Rectal smooth muscle tissue (tissue), 1 donor: ENCODE data around the gene HDAC11.
"Not testable (repeated sequence)": the region's sequence is repeated elsewhere in the genome, so short reads cannot be mapped to it uniquely, and the experiment has no call there.

ENCODE experiments used
- H3K27ac ChIP-seq: one replicate; pipeline ENCODE4 v1.7.0; 2013; ENCODE audit warnings: low read depth, low read length, inconsistent platforms
- H3K27me3 ChIP-seq: one replicate; pipeline ENCODE4 v1.7.0; 2013; ENCODE audit warnings: low read length; ENCODE audit not compliant: control insufficient read depth, insufficient read depth
- H3K36me3 ChIP-seq: one replicate; pipeline ENCODE4 v1.7.0; 2013; ENCODE audit warnings: low read length; ENCODE audit not compliant: control insufficient read depth, insufficient read depth
- H3K4me1 ChIP-seq: one replicate; pipeline ENCODE4 v1.7.0; 2013; ENCODE audit warnings: low read length; ENCODE audit not compliant: control insufficient read depth, insufficient read depth
- H3K4me3 ChIP-seq: one replicate; pipeline ENCODE4 v1.7.0; 2013; ENCODE audit warnings: low read length
- H3K9ac ChIP-seq: one replicate; pipeline ENCODE4 v1.7.0; 2013; ENCODE audit warnings: low read length

Gene HDAC11

DNA sequence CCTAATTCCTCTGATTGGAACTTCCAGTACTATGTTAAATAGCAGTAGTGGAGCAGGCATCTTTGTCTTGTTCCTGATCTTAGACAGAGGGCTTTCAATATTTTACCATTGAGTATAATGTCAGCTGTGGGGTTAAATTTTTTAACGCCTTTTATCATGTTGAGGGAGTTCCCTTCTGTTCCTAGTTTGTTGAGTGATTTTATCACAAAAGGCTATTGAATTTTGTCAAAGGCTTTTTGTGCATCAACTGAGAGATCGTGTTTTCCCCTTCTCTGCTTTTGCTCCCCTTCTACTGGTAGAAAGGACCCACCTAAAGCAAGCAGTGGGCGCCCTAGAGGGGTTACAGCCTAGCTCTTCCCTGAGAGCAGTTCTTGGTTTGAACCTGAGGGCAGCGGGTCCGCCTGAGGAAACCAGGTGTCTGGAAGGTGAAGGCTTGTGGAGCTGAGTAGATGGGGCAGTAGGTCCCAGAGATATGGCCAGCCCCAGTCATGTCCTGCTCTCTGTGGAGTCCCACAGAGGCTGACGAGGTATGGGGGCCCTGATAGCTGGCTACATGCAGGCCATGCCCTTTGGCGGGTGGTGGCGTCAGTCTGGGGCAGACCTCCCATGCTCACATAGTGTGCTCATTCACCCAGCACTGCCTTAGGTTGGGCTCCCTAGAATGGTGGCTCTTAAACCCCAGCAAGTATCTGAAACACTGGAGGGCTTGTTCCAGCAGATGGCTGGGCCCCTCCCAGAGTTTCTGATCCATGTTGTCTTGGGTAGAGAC lies 11.3 kb downstream of the HDAC11 start:
- no peak overlapping the region for H3K27ac ChIP-seq
- no peak overlapping the region for H3K9ac ChIP-seq
- no peak overlapping the region for H3K4me3 ChIP-seq
- H3K4me1 ChIP-seq, result peaks cover under 1% of the 10 kb centered on the region
- no peaks in the 10 kb centered on the region for H3K27me3 ChIP-seq
- H3K36me3 ChIP-seq, result no peaks in the 10 kb centered on the region

DNA sequence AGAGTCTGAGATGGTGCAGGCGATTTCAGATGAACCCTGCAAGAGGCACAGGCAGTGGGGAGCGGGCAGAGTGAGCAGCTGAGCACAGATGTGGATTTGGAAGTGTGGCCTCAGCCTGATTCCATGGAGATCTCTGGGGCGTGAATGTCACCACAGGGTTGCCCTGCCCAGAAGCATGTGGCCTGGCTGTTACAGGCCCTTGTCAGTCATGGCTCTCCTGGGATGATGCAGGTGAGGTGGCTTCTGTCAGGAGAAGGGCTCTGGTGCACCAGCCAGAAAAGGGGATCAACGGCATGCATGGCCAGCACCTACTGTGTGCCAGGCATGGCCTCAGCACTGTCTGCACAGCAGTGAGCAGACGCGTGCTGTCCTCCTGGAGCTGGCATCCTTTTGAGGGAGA lies 11.9 kb downstream of the HDAC11 start:
- H3K27me3 ChIP-seq, result no peaks in the 10 kb centered on the region
- H3K4me3 ChIP-seq, result no peak overlapping the region
- H3K9ac ChIP-seq, result no peak overlapping the region
- no peaks in the 10 kb centered on the region for H3K36me3 ChIP-seq
- no peak overlapping the region for H3K27ac ChIP-seq
- peaks cover 3% of the 10 kb centered on the region for H3K4me1 ChIP-seq

DNA sequence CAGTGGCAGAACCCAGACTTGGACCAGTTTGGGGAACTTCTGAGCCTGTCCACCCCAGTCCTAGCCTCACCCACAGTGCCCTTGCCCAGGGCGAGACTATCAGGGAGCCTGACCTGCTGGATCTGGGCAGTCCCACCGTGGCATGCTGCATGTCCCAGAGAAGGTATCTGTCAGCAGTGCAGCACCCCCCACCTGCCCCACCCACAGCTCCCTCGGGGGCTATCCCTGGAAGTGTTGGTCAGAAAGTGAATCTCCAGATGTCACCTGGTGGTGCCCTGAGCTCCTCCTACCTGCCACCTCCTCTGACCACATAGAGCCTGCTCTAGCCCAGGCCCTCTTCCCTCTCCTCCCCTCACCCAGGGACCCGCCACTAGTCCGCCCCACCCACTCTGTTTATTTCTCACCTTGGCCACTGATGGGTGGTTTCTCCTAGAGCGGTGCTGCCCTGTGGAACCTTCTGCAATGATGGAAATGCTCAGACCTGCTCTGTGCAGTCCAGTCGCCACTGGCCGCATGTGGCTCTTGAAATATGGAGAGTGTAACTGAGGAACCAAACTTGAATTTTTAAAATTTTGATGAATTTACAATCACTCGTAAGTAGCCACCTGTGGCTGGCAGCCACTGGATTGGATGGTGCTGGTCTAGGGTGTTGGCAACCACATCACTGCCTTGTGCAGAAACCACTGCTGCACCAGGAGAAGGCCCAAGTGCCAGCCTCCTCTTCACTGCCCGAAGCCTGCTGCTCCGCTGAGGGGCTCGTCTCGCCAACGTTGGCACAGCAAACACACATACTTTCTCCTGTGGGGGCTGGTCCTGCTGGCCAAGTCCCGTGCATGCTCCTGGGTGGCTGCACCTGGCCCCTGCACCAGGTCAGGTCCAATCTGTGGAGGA lies 13.1 kb downstream of the HDAC11 start:
- H3K4me3 ChIP-seq, result no peak overlapping the region
- no peak overlapping the region for H3K9ac ChIP-seq
- H3K27me3 ChIP-seq, result no peaks in the 10 kb centered on the region
- H3K36me3 ChIP-seq, result no peaks in the 10 kb centered on the region
- H3K27ac ChIP-seq, result no peak overlapping the region
- H3K4me1 ChIP-seq, result peaks cover 3% of the 10 kb centered on the region

DNA sequence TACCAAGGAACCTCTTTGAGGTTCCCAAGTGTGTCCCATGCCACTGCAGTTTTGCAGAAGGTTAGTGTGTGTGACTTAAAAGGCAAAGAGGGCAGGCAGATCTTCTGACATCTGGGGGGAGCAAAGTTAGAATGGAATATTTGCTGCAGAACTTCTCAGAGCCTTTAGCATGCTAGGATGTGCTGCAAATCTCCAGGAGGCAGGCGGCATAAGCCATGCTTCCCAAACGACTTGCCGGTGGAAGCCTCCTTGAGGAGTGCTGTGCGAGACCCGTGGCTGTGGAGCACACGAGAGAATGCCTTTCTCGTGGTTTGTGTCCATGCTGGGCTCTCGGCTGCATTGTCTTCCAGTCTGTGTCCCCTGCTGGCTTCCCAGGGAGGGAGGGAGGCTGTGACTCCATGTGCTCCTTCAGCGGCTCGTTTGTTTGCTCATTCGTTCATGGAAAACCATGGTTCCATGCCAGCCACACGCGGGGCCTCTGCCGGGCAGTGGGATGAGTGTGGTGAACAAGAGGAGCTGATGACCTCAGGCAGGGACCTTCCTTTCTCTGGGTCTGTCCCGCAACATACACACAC lies 13.8 kb downstream of the HDAC11 start:
- peaks cover 3% of the 10 kb centered on the region for H3K4me1 ChIP-seq
- H3K27ac ChIP-seq, result no peak overlapping the region
- H3K4me3 ChIP-seq, result no peak overlapping the region
- H3K9ac ChIP-seq, result no peak overlapping the region
- H3K27me3 ChIP-seq, result no peaks in the 10 kb centered on the region
- H3K36me3 ChIP-seq, result peaks cover 3% of the 10 kb centered on the region

DNA sequence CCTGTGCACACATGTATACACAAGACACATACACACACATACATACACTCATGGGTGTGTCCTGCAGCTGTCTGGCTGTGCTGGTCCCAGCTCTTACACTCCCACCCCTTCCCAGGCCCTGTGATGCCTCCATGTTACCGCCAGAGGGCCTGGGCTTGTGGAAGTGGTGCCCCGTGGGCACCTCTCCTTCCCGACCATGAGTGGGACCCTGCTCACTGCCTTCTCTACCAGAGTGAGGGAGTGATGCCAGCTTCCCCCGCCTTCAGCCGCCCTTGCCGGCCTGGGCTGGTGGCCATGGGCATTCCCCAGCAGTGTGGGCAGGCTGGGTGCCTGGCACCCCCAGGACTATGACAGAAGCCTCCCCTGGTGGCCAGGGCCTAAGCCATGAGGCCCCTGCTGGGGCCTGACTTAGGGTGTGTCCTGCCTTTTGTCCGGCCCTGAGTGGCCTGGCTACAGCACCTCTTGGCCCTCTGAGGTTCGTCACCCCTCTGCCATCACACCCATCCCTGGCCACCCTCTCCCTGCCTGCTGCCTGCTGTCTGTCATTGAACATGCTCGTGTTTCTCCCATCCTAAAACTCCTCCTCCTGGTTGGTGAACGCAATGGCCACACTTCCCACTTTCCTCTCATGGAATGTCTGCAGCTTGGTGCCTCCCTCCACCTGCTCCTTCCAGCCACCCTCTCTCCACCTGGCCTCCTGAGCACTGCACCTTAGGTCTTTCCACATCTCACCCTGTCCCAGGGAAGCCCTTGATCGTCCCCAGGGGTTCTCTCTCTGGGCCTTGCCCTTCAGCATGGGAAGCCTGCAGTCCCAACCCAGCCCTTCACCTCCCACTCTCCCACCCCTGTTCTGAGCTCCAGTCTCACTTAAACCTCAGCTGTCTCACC lies 14.6 kb downstream of the HDAC11 start:
- Histone ChIP-seq H3K9ac (no peak overlapping the region), H3K4me1 (peaks cover 3% of the 10 kb centered on the region), H3K36me3 (peaks cover 3% of the 10 kb centered on the region), H3K27me3 (no peaks in the 10 kb centered on the region), H3K4me3 (no peak overlapping the region), H3K27ac (no peak overlapping the region)

DNA sequence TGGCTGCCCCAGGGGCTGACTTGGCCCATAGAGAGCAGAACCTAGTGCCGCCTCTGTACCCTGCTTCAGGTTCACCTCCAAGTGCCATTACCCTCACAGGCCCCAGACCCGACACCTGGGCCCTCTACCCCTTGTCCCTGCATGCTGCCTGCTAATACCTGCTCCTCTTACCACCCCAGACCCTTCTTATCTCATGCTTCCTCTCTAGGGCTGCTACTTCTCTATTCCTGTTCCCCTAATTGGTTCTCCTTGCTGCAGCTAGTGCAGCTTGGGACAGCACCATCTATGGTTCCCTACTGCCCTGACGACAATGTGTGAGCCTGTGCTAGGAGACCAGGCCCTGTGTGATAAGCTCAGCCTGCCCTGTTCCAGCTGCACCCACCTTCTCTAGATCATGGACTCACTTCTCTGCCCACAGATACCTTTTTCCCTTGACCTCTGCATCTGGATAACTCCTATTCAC lies 15.3 kb downstream of the HDAC11 start:
- Histone ChIP-seq H3K4me1 (peaks cover 3% of the 10 kb centered on the region), H3K4me3 (no peak overlapping the region), H3K27me3 (no peaks in the 10 kb centered on the region), H3K36me3 (peaks cover 3% of the 10 kb centered on the region), H3K27ac (no peak overlapping the region), H3K9ac (no peak overlapping the region)

DNA sequence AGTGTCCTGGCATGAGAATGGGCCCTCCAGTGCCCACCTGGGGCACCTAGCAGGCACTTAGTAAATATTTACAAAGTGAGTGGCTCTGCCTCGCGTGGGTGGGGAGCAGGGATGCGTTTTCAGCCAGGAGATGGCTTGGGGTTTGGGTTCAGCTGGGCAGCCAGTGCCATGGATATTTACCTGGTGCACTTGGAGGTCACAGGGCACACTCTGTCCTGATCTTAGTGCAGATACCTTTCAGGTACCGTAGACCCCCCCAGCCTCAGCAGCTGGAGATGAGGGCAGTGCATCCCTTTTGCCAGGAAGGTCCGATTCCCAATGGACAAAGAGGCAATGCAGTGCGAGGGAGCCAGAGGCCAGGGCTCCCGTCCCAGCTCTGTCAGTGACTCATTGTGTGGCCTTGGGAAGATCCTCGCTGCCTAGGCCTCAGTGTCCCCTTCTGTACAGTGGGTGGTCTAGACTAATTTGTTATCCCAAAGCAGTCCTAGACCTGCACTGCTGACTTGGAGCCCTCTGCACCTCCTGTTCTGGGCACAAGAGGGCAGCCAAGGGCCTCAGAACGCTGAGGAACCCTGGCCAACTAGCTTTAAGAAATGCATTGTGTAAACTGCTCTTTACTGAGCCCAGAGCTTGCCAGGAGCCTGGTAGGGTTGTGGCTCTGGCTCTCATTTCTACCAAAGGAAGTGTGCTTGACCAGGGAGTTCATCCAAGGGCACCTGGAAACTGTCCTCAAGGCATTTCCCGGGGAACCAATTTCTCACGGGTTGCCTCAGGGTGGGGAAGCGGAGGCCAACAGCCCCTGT lies 16.0 kb downstream of the HDAC11 start:
- peaks cover 3% of the 10 kb centered on the region for H3K36me3 ChIP-seq
- H3K27ac ChIP-seq, result no peak overlapping the region
- H3K27me3 ChIP-seq, result no peaks in the 10 kb centered on the region
- no peak overlapping the region for H3K9ac ChIP-seq
- H3K4me3 ChIP-seq, result no peak overlapping the region
- peaks cover 3% of the 10 kb centered on the region for H3K4me1 ChIP-seq

DNA sequence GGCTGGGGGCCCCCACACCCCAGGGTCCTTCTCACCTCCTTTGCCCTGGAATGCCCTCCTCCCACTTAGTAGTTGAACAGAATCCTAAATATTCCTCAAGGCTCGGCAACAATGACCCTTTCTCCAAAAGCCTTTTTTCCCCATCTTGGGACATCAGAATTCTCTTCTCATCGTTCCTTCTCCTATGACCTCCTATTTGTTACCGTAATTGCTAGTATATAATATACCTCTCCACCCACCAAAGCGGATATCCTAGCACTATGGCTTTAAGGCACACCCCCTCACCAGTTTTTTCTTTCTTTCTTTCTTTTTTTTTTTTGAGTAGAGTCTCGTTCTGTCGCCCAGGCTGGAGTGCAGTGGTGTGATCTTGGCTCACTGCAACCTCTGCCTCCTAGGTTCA lies 16.8 kb downstream of the HDAC11 start:
- peaks cover 3% of the 10 kb centered on the region for H3K36me3 ChIP-seq
- H3K4me3 ChIP-seq, result no peak overlapping the region
- H3K27ac ChIP-seq, result no peak overlapping the region
- H3K27me3 ChIP-seq, result no peaks in the 10 kb centered on the region
- H3K9ac ChIP-seq, result no peak overlapping the region
- peaks cover 3% of the 10 kb centered on the region for H3K4me1 ChIP-seq

DNA sequence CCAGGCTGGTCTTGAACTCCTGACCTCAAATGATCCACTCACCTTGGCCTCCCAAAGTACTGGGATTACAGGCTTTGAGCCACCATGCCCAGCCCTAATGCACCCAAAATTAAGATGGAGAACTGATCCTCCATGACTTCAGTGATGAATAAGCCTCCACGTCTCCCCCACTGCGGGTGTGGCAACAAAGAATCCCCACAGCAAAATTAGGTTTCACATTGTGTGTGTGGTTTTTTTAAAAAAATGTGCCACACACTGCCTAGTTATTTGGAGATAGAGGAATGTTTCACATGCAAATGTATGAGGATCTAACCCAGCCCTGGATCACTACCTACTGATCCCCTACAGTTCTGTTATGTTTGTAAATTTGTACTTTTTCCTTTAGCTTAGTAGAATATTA lies 17.3 kb downstream of the HDAC11 start:
- no peak overlapping the region for H3K4me3 ChIP-seq
- H3K27me3 ChIP-seq, result no peaks in the 10 kb centered on the region
- H3K9ac ChIP-seq, result no peak overlapping the region
- H3K27ac ChIP-seq, result no peak overlapping the region
- H3K36me3 ChIP-seq, result peaks cover 3% of the 10 kb centered on the region
- H3K4me1 ChIP-seq, result peaks cover 3% of the 10 kb centered on the region

DNA sequence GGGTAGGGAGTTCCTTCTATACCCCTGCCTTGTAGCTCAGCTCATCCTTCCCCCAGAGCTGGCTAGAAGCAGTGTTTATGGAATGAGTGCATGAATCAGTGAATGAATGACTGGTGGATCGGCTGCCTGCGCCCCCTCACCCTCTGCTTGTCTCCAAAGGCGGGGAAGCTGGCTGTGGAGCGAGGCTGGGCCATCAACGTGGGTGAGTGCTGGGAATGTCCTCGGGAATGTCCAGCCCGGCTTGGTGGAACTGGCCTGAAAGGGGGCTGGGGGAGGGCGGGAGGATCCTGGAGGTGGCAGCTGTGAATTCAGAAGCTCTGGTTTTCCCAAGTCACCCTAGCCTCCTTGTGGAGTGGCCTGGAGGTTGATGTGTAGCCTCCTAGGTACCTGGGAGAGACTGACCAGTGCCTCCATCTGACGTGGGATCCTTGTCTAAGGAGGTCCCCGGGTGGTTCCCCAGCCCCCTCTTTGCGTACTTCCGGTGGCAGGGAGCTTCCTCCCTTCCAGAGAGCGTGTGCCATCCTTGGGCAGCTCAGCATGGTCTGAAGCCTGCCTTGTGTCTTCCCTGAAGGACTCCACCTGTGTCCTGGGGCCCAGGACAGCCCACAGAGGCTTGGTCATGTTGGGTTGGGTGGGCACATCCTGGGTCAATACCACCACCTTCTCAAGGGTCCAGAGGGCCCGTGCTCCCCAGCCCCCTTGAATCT lies 18.4 kb downstream of the HDAC11 start:
- no peak overlapping the region for H3K27ac ChIP-seq
- H3K36me3 ChIP-seq, result peaks cover 6% of the 10 kb centered on the region
- no peaks in the 10 kb centered on the region for H3K27me3 ChIP-seq
- peaks cover 3% of the 10 kb centered on the region for H3K4me1 ChIP-seq
- no peak overlapping the region for H3K4me3 ChIP-seq
- no peak overlapping the region for H3K9ac ChIP-seq

DNA sequence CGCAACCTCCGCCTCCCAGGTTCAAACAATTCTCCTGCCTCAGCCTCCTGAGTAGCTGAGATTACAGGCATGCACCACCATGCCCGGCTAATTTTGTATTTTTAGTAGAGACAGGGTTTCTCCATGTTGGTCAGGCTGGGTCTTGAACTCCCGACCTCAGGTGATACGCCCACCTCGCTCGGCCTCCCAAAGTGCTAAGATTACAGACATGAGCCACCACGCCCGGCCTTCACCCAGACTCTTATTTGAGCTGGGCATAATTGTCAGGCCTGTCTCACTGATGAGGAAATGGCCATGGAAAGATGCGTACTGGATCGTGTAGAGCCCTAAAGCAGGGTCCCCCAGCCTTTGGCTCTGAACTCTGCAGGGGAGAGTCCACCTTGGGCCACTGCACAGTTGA lies 19.1 kb downstream of the HDAC11 start:
- H3K4me1 ChIP-seq, H3K4me3 ChIP-seq, H3K27ac ChIP-seq, H3K27me3 ChIP-seq, H3K9ac ChIP-seq, H3K36me3 ChIP-seq: not testable (repeated sequence)
